Peyer's patch (tissue), 4 donors: ENCODE results near the gene NUP50.

Experiments
- CTCF ChIP-seq, 6 experiments: fragments of 450-650 bp in 4 of 6; fragments of 200-600 bp in 2 of 6; sonication (generic) in 1 of 6; IDR thresholded peaks; one replicate each; pipeline ENCODE4 v1.5.1; 2017 to 2019; ENCODE audit warnings: antibody characterized with exemption in 6 of 6, mild to moderate bottlenecking in 3 of 6, moderate library complexity in 1 of 6
- POLR2A ChIP-seq, 2 donors: fragments of 450-650 bp; IDR thresholded peaks; one replicate each; pipeline ENCODE4 v1.5.1; 2017; ENCODE audit warnings: antibody characterized with exemption in 2 of 2, mild to moderate bottlenecking in 2 of 2, moderate library complexity in 2 of 2

- TF ChIP-seq CTCF (IDR thresholded peaks at IDR 0.05) (no peak), POLR2A (IDR thresholded peaks at IDR 0.05) (no peak)
These were observed 5.8 kb upstream of the NUP50 start for GRCh38 chr22:45157907-45158306.
